Kidney epithelial cell (primary cell): ENCODE data around the gene UROC1. TPM values are rescaled to one million over a fixed set of nuclear protein-coding genes. Genes with fewer than 3 reads are reported as not detected.

Source experiments
- DNase-seq: peaks from one replicate; pipeline ENCODE4 v3.0.0-alpha.2; 2010; ENCODE audit warnings: low read depth
- H3K27me3 ChIP-seq: 2 replicates; pipeline ENCODE4 v1.6.0; 2011; ENCODE audit warnings: low read length; ENCODE audit not compliant: control insufficient read depth, insufficient read depth
- H3K36me3 ChIP-seq: 2 replicates; pipeline ENCODE4 v1.5.1; 2011; ENCODE audit warnings: low read length; ENCODE audit not compliant: control insufficient read depth, insufficient read depth
- H3K4me3 ChIP-seq: 2 replicates; pipeline ENCODE4 v1.5.1; 2011; ENCODE audit warnings: low read depth, mild to moderate bottlenecking, control low read depth, low read length
- total RNA-seq: library from RNA; depleted of rRNA; stranded (reverse); fragments of >200 nt; gene quantifications from 2 replicates; pipeline ENCODE4 v1.2.3, GENCODE V29; 2015
- TF ChIP-seq, protein P1 (sequence below): IDR thresholded peaks from 2 replicates; pipeline ENCODE4 v1.5.1; 2011; ENCODE audit warnings: mild to moderate bottlenecking, moderate library complexity, low read length, control low read depth, inconsistent platforms; ENCODE audit not compliant: insufficient read depth, poor library complexity, severe bottlenecking

Gene UROC1
- total RNA-seq, 1 donor from 2014 or later, result not detected

DNA sequence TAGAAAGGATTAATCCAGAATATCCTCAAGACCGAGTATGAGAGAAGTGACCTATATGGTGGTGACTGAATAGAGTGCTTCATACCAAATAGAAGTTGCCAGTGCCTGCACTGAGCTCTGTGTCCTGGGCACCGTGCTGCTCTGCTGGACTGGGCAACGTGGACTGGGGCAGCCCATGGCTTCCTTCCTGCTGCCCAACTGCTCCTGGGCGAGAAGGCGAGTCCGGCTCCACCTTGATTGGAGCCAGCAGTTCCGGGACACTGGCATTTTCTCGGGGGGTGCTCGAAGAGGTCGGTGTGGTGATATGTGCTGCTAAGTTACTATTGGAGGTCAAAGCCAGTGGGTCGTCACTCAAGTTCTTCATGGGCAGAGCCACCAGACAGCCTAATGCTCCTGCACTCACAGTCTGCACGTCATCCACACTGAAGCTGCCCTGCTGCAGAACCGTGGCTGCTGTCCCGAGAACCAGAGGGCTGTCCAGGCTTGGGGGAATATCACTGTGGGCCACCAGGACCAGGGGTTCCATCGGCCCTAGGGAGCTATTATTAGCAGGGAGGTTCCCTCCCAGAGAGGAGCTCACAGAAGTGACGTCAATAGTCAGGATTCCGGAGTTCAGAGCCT lies 56.0 kb downstream of the UROC1 start:
- H3K27me3 ChIP-seq, result no peaks in the 10 kb centered on the region
- H3K36me3 ChIP-seq, result peaks cover 3% of the 10 kb centered on the region
- DNase-seq, result no peak
- TF ChIP-seq, protein P1, sequence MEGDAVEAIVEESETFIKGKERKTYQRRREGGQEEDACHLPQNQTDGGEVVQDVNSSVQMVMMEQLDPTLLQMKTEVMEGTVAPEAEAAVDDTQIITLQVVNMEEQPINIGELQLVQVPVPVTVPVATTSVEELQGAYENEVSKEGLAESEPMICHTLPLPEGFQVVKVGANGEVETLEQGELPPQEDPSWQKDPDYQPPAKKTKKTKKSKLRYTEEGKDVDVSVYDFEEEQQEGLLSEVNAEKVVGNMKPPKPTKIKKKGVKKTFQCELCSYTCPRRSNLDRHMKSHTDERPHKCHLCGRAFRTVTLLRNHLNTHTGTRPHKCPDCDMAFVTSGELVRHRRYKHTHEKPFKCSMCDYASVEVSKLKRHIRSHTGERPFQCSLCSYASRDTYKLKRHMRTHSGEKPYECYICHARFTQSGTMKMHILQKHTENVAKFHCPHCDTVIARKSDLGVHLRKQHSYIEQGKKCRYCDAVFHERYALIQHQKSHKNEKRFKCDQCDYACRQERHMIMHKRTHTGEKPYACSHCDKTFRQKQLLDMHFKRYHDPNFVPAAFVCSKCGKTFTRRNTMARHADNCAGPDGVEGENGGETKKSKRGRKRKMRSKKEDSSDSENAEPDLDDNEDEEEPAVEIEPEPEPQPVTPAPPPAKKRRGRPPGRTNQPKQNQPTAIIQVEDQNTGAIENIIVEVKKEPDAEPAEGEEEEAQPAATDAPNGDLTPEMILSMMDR, result no peak
- no peak overlapping the region for H3K4me3 ChIP-seq

DNA sequence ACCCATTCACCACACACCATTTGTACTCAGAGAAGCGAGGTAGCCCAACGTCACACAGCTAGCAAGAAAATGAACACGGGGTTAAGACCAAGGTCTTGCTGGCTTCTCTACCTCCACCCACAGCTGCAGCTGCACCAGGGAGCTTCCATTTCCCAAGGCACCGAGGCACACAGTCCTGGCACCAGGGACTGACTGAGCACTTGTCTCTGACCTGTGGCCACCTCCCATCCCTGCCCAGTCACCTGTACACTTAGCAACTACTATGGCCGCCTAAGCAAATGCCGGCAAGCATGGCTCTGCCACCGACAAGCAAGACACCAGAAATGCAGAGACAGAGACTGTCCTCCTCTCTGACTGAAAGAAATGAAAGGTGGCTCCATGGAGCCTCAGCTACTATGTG lies 57.2 kb downstream of the UROC1 start:
- peaks cover 3% of the 10 kb centered on the region for H3K36me3 ChIP-seq
- DNase-seq, result no peak
- no peaks in the 10 kb centered on the region for H3K27me3 ChIP-seq
- no peak overlapping the region for H3K4me3 ChIP-seq
- TF ChIP-seq, protein P1, result no peak

DNA sequence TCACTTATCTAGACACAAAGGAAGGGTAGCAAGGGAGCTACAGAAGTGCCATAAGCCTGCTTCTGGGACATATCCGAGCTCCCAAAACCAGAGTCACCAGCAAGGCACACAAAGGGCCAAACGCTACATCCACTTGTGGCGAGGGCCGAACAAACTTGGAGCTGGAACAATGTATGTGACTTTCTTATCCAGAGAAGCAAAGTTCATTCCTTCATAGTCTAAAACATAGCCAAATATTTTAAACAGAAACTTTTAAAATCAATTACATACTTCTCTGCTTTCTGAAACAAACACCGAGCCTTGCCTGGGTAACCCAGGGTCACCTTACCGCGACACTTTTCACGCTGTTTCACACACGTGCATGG lies 57.8 kb downstream of the UROC1 start:
- no peak for DNase-seq
- H3K36me3 ChIP-seq, result peaks cover 3% of the 10 kb centered on the region
- no peaks in the 10 kb centered on the region for H3K27me3 ChIP-seq
- TF ChIP-seq, protein P1, result no peak
- H3K4me3 ChIP-seq, result no peak overlapping the region

DNA sequence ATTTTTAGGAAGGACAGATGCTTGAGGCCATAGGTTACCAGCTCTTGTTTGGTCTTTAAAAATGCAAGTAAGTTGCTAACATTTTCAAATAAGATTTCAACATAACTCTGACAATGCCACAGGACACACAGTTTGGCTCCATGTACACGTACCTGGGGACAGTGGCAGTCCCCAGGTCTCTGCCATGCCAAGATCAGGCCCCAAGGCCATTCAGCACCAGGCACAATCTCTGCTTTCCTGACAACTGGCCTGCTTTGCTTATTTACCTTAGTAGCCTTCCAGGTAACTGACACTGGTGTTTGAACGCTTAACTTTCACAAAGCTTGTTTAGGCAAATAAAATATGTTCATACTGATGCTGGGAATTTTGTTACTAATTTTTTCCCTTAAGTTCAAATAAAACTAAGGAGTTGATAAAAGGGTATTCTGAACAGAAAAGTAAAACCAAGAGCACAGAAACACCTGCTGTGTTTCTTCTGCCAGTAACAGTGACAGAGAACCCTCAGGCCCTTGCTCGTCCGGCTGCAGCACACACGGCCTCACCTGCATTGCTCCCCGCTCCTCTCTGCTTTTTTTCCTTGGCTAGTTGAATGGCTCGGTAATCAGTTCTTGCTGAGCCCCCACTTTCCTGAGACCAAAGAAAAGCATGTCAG lies 58.3 kb downstream of the UROC1 start:
- no peak for DNase-seq
- peaks cover 3% of the 10 kb centered on the region for H3K36me3 ChIP-seq
- H3K27me3 ChIP-seq, result no peaks in the 10 kb centered on the region
- TF ChIP-seq, protein P1, result no peak
- no peak overlapping the region for H3K4me3 ChIP-seq

DNA sequence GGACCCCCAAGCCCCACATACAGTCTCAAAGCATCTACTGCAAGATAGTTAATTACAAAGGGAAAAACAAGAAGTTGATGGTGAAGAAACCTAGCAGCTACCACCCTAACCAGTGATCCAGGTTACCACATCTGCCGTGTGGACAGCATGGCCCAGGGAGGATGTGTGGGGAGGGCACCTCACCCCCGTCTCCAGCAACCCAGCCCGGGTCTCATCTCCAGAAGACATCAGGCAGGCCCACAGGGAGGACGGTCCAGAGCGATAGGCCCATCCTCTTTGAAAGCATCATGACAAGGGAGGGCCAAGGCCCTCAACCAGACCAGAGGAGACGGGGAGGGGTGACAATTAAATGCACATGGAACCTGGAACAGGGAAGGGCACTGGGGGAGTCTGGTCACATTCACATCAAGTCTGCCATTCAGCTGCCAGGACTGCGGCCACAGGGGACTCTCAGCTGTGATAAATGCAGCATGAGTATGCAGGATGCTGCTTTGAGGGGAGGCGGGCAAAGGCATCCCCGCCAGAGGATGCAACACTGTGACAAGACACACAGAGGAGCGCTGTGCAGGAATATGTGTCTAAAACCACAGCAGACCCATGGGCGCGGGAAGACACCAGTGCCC lies 60.7 kb downstream of the UROC1 start:
- no peak overlapping the region for H3K4me3 ChIP-seq
- no peak for DNase-seq
- peaks cover 1% of the 10 kb centered on the region for H3K36me3 ChIP-seq
- TF ChIP-seq, protein P1, result no peak
- H3K27me3 ChIP-seq, result no peaks in the 10 kb centered on the region
